ENCODE data around the gene EIF3L.

EIF3L gene

GRCh38 chr22:37930270-37930951, 81.2 kb downstream of the EIF3L start:
- DNase-seq, result no peak

GRCh38 chr22:37930952-37931440, 81.8 kb downstream of the EIF3L start:
- no peak for DNase-seq

GRCh38 chr22:37931893-37932389, 82.7 kb downstream of the EIF3L start:
- no peak for DNase-seq

GRCh38 chr22:37932401-37932800, 83.2 kb downstream of the EIF3L start:
- DNase-seq, result no peak

- DNase-seq, result no peak
These were observed 83.8 kb downstream of the EIF3L start for GRCh38 chr22:37932821-37933578.

- peak; percentile 76 for DNase-seq
These were observed 84.6 kb downstream of the EIF3L start for GRCh38 chr22:37933711-37934376.
